Measurements from ENCODE around the gene PIK3CG. TPM values are rescaled to one million over a fixed set of nuclear protein-coding genes. Genes with fewer than 3 reads are reported as not detected.
"Not testable (repeated sequence)": the region's sequence is repeated elsewhere in the genome, so short reads cannot be mapped to it uniquely, and the experiment has no call there.

Gene PIK3CG
- total RNA-seq, 1 experiment from 2014 or later, result 118 TPM

DNA sequence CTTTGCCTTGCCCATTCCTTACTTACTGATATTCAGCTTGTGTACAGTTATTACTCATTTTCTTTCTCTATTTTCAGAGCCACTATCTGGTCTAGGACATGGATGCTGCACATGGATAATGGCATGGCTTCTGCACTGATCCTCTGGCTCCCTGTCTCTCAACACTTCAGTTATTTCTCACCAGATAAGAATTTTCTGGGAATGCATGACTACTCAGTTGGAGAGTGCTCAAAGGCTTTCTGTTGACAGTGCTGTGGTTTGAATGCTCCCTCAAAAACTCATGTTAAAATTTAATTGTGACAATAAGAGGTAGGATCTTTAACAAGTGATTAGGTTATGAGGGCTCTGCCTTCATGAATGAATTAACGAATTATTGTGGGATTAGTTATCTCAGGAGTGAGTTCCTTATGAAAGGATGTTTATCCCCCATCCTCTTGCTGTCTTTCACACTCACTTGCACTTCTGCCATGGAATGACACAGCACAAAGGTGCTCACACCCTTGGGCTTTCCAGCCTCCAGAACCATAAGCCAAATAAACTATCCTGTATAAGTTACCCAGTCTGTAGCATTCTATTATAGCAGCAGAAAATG, 16.1 kb upstream of the PIK3CG start:
- no peaks in the 10 kb centered on the region for H3K27me3 ChIP-seq (ENCODE audit: low read length)
- no peaks in the 10 kb centered on the region for H3K9me3 ChIP-seq (ENCODE audit: low read length)
- no peak overlapping the region for H3K4me2 ChIP-seq (ENCODE audit: low read depth, low read length, poor library complexity, severe bottlenecking)
- H3K36me3 ChIP-seq (ENCODE audit: insufficient read depth, low read length), result no peaks in the 10 kb centered on the region
- H3K27ac ChIP-seq (ENCODE audit: low read length), result no peak overlapping the region
- H4K20me1 ChIP-seq (ENCODE audit: insufficient read depth, low read depth, low read length), result no peaks in the 10 kb centered on the region
- no peaks in the 10 kb centered on the region for H3K79me2 ChIP-seq (ENCODE audit: low read length)
- H3K4me1 ChIP-seq (ENCODE audit: low read length), result no peaks in the 10 kb centered on the region
- no peak overlapping the region for H3K4me3 ChIP-seq (ENCODE audit: low read length)
- no peaks in the 10 kb centered on the region for H3K9me2 ChIP-seq (replicated peaks; ENCODE audit: insufficient read depth, low read length)
- H3K9ac ChIP-seq (ENCODE audit: low read length), result no peak overlapping the region
- no peak for DNase-seq
- no peak overlapping the region for H2AFZ ChIP-seq (ENCODE audit: low read length)

- H3K4me3 ChIP-seq (ENCODE audit: low read length); H2AFZ ChIP-seq (ENCODE audit: low read length); H3K9me3 ChIP-seq (ENCODE audit: low read length); H3K27me3 ChIP-seq (ENCODE audit: low read length); H3K4me2 ChIP-seq (ENCODE audit: low read depth, low read length, poor library complexity, severe bottlenecking); H3K4me1 ChIP-seq (ENCODE audit: low read length); H3K36me3 ChIP-seq (ENCODE audit: insufficient read depth, low read length); H3K79me2 ChIP-seq (ENCODE audit: low read length); H3K9ac ChIP-seq (ENCODE audit: low read length); H3K9me2 ChIP-seq (replicated peaks; ENCODE audit: insufficient read depth, low read length); H4K20me1 ChIP-seq (ENCODE audit: insufficient read depth, low read depth, low read length); H3K27ac ChIP-seq (ENCODE audit: low read length); DNase-seq: not testable (repeated sequence)
Measured at GRCh38 chr7:106851632-106852031, 13.4 kb upstream of the PIK3CG start.

GRCh38 chr7:106853250-106853908, 11.7 kb upstream of the PIK3CG start:
- no peak overlapping the region for H3K4me3 ChIP-seq (ENCODE audit: low read length)
- DNase-seq, result no peak
- no peaks in the 10 kb centered on the region for H3K27me3 ChIP-seq (ENCODE audit: low read length)
- no peak overlapping the region for H2AFZ ChIP-seq (ENCODE audit: low read length)
- H4K20me1 ChIP-seq (ENCODE audit: insufficient read depth, low read depth, low read length), result no peaks in the 10 kb centered on the region
- H3K4me1 ChIP-seq (ENCODE audit: low read length), result peaks cover under 1% of the 10 kb centered on the region; the same call in 1 of the 2 replicates
- H3K27ac ChIP-seq (ENCODE audit: low read length), result no peak overlapping the region
- no peaks in the 10 kb centered on the region for H3K79me2 ChIP-seq (ENCODE audit: low read length)
- no peaks in the 10 kb centered on the region for H3K9me2 ChIP-seq (replicated peaks; ENCODE audit: insufficient read depth, low read length)
- H3K9me3 ChIP-seq (ENCODE audit: low read length), result no peaks in the 10 kb centered on the region
- no peak overlapping the region for H3K9ac ChIP-seq (ENCODE audit: low read length)
- H3K4me2 ChIP-seq (ENCODE audit: low read depth, low read length, poor library complexity, severe bottlenecking), result no peak overlapping the region
- no peaks in the 10 kb centered on the region for H3K36me3 ChIP-seq (ENCODE audit: insufficient read depth, low read length)

DNA sequence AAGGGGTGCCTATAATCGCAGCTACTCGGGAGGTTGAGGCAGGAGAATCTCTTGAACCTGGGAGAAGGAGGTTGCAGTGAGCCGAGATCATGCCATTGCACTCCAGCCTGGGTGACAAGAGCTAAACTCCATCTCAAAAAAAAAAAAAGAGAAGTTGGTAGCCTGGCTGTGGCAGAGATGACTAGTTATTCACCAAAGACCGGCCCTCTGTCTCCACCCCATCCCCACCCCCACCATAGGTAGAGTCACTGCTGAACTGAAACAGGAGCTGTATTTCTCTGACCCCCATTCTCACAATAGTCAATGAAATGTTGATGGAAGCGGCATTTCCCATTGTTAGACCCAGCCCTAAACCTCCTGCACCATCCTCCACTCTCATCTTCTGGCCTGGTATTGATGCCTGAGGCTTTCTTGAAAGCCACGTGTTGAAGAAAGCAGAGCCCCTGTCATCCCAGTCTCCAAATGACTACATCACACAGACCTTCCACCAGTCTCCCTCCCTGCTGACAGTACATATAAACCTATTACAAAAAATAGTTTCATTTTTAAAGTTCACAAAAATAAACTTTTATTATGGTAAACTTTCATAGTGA, 9.4 kb upstream of the PIK3CG start:
- DNase-seq, result no peak
- Histone ChIP-seq H3K4me2 (ENCODE audit: low read depth, low read length, poor library complexity, severe bottlenecking) (no peak overlapping the region), H4K20me1 (ENCODE audit: insufficient read depth, low read depth, low read length) (no peaks in the 10 kb centered on the region)

GRCh38 chr7:106858618-106859532, 6.2 kb upstream of the PIK3CG start:
- no peaks in the 10 kb centered on the region for H3K9me2 ChIP-seq (replicated peaks; ENCODE audit: insufficient read depth, low read length)
- H3K27me3 ChIP-seq (ENCODE audit: low read length), result no peaks in the 10 kb centered on the region
- peak; percentile 71 for DNase-seq
- H3K27ac ChIP-seq (ENCODE audit: low read length), result no peak overlapping the region
- H3K4me1 ChIP-seq (ENCODE audit: low read length), result peaks cover 30% of the 10 kb centered on the region
- no peaks in the 10 kb centered on the region for H4K20me1 ChIP-seq (ENCODE audit: insufficient read depth, low read depth, low read length)
- no peak overlapping the region for H3K9ac ChIP-seq (ENCODE audit: low read length)
- no peak overlapping the region for H3K4me3 ChIP-seq (ENCODE audit: low read length)
- no peaks in the 10 kb centered on the region for H3K36me3 ChIP-seq (ENCODE audit: insufficient read depth, low read length)
- H3K4me2 ChIP-seq (ENCODE audit: low read depth, low read length, poor library complexity, severe bottlenecking), result no peak overlapping the region
- no peak overlapping the region for H2AFZ ChIP-seq (ENCODE audit: low read length)
- H3K9me3 ChIP-seq (ENCODE audit: low read length), result no peaks in the 10 kb centered on the region
- no peaks in the 10 kb centered on the region for H3K79me2 ChIP-seq (ENCODE audit: low read length)

More for the DNA sequence above, 9.4 kb upstream of the PIK3CG start:
- H3K4me1 ChIP-seq (ENCODE audit: low read length), result peaks cover 10% of the 10 kb centered on the region
- no peaks in the 10 kb centered on the region for H3K9me3 ChIP-seq (ENCODE audit: low read length)
- no peaks in the 10 kb centered on the region for H3K27me3 ChIP-seq (ENCODE audit: low read length)
- no peaks in the 10 kb centered on the region for H3K36me3 ChIP-seq (ENCODE audit: insufficient read depth, low read length)
- H3K79me2 ChIP-seq (ENCODE audit: low read length), result no peaks in the 10 kb centered on the region
- no peak overlapping the region for H3K4me3 ChIP-seq (ENCODE audit: low read length)
- H3K27ac ChIP-seq (ENCODE audit: low read length), result no peak overlapping the region
- H3K9ac ChIP-seq (ENCODE audit: low read length), result no peak overlapping the region
- no peaks in the 10 kb centered on the region for H3K9me2 ChIP-seq (replicated peaks; ENCODE audit: insufficient read depth, low read length)
- H2AFZ ChIP-seq (ENCODE audit: low read length), result no peak overlapping the region

- Histone ChIP-seq H3K27ac (ENCODE audit: low read length) (peak overlapping the region; percentile 94), H4K20me1 (ENCODE audit: insufficient read depth, low read depth, low read length) (no peaks in the 10 kb centered on the region), H3K27me3 (ENCODE audit: low read length) (no peaks in the 10 kb centered on the region), H3K4me3 (ENCODE audit: low read length) (no peak overlapping the region), H3K9me3 (ENCODE audit: low read length) (no peaks in the 10 kb centered on the region), H2AFZ (ENCODE audit: low read length) (peak overlapping the region; percentile 70), H3K9me2 (replicated peaks; ENCODE audit: insufficient read depth, low read length) (no peaks in the 10 kb centered on the region), H3K36me3 (ENCODE audit: insufficient read depth, low read length) (no peaks in the 10 kb centered on the region), H3K4me2 (ENCODE audit: low read depth, low read length, poor library complexity, severe bottlenecking) (peak overlapping the region; percentile 95), H3K79me2 (ENCODE audit: low read length) (peaks cover 30% of the 10 kb centered on the region), H3K4me1 (ENCODE audit: low read length) (peaks cover 51% of the 10 kb centered on the region), H3K9ac (ENCODE audit: low read length) (no peak overlapping the region)
- DNase-seq, result no peak
Measured at GRCh38 chr7:106862317-106863089, 2.6 kb upstream of the PIK3CG start.

DNA sequence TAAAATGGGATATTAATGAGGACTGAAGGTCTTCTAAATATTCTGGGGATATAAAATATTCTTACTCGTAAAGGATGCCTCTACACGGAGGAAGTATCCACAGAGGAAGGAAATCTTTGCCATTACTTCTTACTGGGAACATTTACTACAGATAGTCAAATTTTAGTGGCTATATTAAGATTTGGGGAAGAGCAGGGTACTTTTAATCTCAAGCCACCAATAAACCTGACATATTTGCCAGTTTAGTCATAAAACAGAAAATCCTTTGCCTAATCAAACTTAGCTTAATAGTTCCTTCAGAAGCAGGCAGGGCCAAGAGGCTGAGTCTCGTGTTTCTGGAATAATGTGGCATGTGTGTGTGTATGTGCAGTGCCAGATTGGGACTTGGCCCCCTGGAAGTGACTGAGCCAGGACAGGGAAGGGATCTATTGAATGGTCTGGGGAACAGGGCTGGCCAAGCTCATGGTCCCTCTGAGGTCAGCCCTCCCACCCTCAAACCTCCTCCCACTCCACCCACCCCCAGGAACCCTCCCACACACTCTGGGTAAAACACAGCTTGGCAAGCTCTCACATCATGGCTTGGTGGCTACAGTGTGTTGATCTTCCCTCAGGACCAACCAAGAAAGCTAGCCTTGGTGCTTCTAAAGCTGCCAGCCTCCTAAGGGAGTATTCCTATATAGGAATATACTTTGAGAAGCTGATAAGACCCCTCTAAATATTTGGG, 1.6 kb upstream of the PIK3CG start:
- Histone ChIP-seq H3K4me2 (ENCODE audit: low read depth, low read length, poor library complexity, severe bottlenecking) (peak overlapping the region; percentile 95), H3K79me2 (ENCODE audit: low read length) (peaks cover 39% of the 10 kb centered on the region), H3K9me2 (replicated peaks; ENCODE audit: insufficient read depth, low read length) (no peaks in the 10 kb centered on the region), H3K9me3 (ENCODE audit: low read length) (no peaks in the 10 kb centered on the region), H3K4me3 (ENCODE audit: low read length) (peak overlapping the region; percentile 81), H3K27me3 (ENCODE audit: low read length) (no peaks in the 10 kb centered on the region), H2AFZ (ENCODE audit: low read length) (peak overlapping the region; percentile 70; the same call in 1 of the 2 replicates), H3K36me3 (ENCODE audit: insufficient read depth, low read length) (peaks cover 4% of the 10 kb centered on the region), H3K4me1 (ENCODE audit: low read length) (peaks cover 60% of the 10 kb centered on the region), H4K20me1 (ENCODE audit: insufficient read depth, low read depth, low read length) (no peaks in the 10 kb centered on the region), H3K9ac (ENCODE audit: low read length) (peak overlapping the region; percentile 79), H3K27ac (ENCODE audit: low read length) (peak overlapping the region; percentile 94)
- DNase-seq, result peak; percentile 50

Measured in Karpas-422 (cell line).